Mesenchymal stem cell (in vitro differentiated cells and primary cell): ENCODE results near the gene ZCCHC7.

Experiments used
- DNase-seq: peaks from one replicate; pipeline ENCODE4 v3.0.0-alpha.2; 2013
- H2AFZ ChIP-seq: one replicate; pipeline ENCODE4 v1.6.1; 2013; ENCODE audit warnings: low read depth, mild to moderate bottlenecking, control low read depth, inconsistent platforms, low read length, moderate library complexity
- H2AK5ac ChIP-seq: 2 replicates; pipeline ENCODE4 v1.6.1; 2013; ENCODE audit warnings: low read length, moderate library complexity, mild to moderate bottlenecking, inconsistent platforms; ENCODE audit not compliant: severe bottlenecking
- H2BK120ac ChIP-seq: one replicate; pipeline ENCODE4 v1.6.1; 2013; ENCODE audit warnings: low read depth, mild to moderate bottlenecking, inconsistent platforms, low read length, moderate library complexity
- H2BK12ac ChIP-seq, 2 experiments: one replicate each; pipeline ENCODE4 v1.6.1; 2013; ENCODE audit warnings: inconsistent platforms in 2 of 2, low read length in 2 of 2, mild to moderate bottlenecking in 2 of 2, moderate library complexity in 2 of 2, control low read depth in 1 of 2
- H2BK15ac ChIP-seq: one replicate; pipeline ENCODE4 v1.6.1; 2013; ENCODE audit warnings: mild to moderate bottlenecking, low read depth, inconsistent platforms; ENCODE audit not compliant: poor library complexity, severe bottlenecking
- H2BK5ac ChIP-seq: 2 replicates; pipeline ENCODE4 v1.6.1; 2013; ENCODE audit warnings: low read depth, mild to moderate bottlenecking, low read length, control low read depth, inconsistent platforms; ENCODE audit not compliant: poor library complexity, severe bottlenecking
- H3K14ac ChIP-seq, 2 experiments: one replicate each; pipeline ENCODE4 v1.6.1; 2013; ENCODE audit warnings: inconsistent platforms in 2 of 2, low read length in 2 of 2, control low read depth in 1 of 2, mild to moderate bottlenecking in 1 of 2, moderate library complexity in 1 of 2
- H3K18ac ChIP-seq, 2 experiments: one replicate each; pipeline ENCODE4 v1.6.1; 2013; ENCODE audit warnings: inconsistent platforms in 2 of 2, low read length in 2 of 2, control low read depth in 1 of 2, low read depth in 1 of 2, mild to moderate bottlenecking in 1 of 2
- H3K23ac ChIP-seq, 2 experiments: one replicate each; pipeline ENCODE4 v1.6.1; 2013; ENCODE audit warnings: inconsistent platforms in 2 of 2, low read length in 2 of 2, mild to moderate bottlenecking in 2 of 2, moderate library complexity in 2 of 2, control low read depth in 1 of 2
- H3K27ac ChIP-seq: 2 replicates; pipeline ENCODE4 v1.5.1; 2013; ENCODE audit warnings: mild to moderate bottlenecking, moderate library complexity, low read length, control low read depth, inconsistent platforms; ENCODE audit not compliant: poor library complexity, severe bottlenecking
- H3K27me3 ChIP-seq, 2 experiments: 2 replicates each; pipeline versions ENCODE4 v1.6.1 to v1.7.0; 2013; ENCODE audit warnings: low read length in 2 of 2, mild to moderate bottlenecking in 2 of 2, moderate library complexity in 2 of 2, control low read depth in 1 of 2, inconsistent platforms in 1 of 2; ENCODE audit not compliant: control insufficient read depth in 1 of 2, insufficient read depth in 1 of 2
- H3K36me3 ChIP-seq, 2 experiments: 2 replicates each; pipeline versions ENCODE4 v1.6.1 to v1.7.0; 2013; ENCODE audit warnings: low read length in 2 of 2, control low read depth in 1 of 2, inconsistent platforms in 1 of 2, low read depth in 1 of 2, mild to moderate bottlenecking in 1 of 2; ENCODE audit not compliant: insufficient read depth in 2 of 2, control insufficient read depth in 1 of 2
- H3K4ac ChIP-seq, 2 experiments: one replicate each; pipeline ENCODE4 v1.6.1; 2013; ENCODE audit warnings: inconsistent platforms in 2 of 2, low read length in 2 of 2, mild to moderate bottlenecking in 2 of 2, moderate library complexity in 2 of 2, control low read depth in 1 of 2, low read depth in 1 of 2
- H3K4me1 ChIP-seq: 2 replicates; pipeline ENCODE4 v1.6.1; 2013; ENCODE audit warnings: low read depth, low read length, control low read depth; ENCODE audit not compliant: control insufficient read depth, insufficient read depth
- H3K4me2 ChIP-seq: 2 replicates; pipeline ENCODE4 v1.6.1; 2013; ENCODE audit warnings: low read length, mild to moderate bottlenecking, inconsistent platforms; ENCODE audit not compliant: poor library complexity, severe bottlenecking
- H3K4me3 ChIP-seq, 2 experiments: 2 replicates each; pipeline versions ENCODE4 v1.5.1 to v1.7.0; 2013; ENCODE audit warnings: low read length in 2 of 2, mild to moderate bottlenecking in 2 of 2, control low read depth in 1 of 2, low read depth in 1 of 2; ENCODE audit not compliant: insufficient read depth in 1 of 2
- H3K79me1 ChIP-seq: replicated peaks from 2 replicates; pipeline ENCODE4 v1.6.1; 2013; ENCODE audit warnings: mild to moderate bottlenecking, control low read depth, low read length, inconsistent platforms; ENCODE audit not compliant: poor library complexity, severe bottlenecking
- H3K9ac ChIP-seq: 2 replicates; pipeline ENCODE4 v1.7.0; 2013; ENCODE audit warnings: mild to moderate bottlenecking, low read length, moderate library complexity
- H3K9me3 ChIP-seq: 2 replicates; pipeline ENCODE4 v1.7.0; 2013; ENCODE audit warnings: mild to moderate bottlenecking, low read length; ENCODE audit not compliant: control insufficient read depth
- H4K8ac ChIP-seq: one replicate; pipeline ENCODE4 v1.6.1; 2013; ENCODE audit warnings: inconsistent platforms, mild to moderate bottlenecking, low read length, moderate library complexity
- H4K91ac ChIP-seq: one replicate; pipeline ENCODE4 v1.6.1; 2013; ENCODE audit warnings: mild to moderate bottlenecking, low read length, inconsistent platforms
- WGBS: methylation state at CpG from one replicate; pipeline ENCODE4 v1.1.7; 2013; ENCODE audit warnings: mixed read lengths; 5-methylcytosine and 5-hydroxymethylcytosine counted together

Gene ZCCHC7

DNA sequence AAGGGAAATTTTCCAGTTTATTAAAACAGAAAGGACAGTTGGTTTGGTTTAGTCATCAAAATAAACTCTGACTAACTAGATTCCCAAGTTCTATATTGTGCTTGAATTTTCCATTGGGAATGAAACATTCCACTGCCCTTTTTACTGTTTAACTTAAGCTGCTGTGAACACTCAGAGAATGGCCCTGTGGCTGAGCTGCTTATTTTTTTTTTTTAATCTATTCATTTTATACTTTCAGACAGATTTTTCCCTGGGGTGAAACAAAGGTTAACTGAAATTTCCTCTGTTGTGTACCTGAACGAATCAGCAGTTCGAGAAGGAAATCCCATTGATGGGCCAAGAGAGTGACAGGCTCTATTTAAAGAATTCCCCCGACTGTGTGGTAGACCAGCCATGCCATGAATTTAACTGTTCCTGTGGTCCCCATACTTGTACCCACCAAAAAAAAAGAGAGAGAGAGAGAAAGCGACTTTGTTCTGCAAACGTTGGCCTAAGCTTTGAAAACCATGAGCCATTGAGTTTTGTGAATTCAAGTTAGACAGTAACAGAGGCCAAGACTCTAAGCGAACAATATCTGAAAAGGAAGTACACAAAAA lies 163.5 kb downstream of the ZCCHC7 start:
- Histone ChIP-seq H3K36me3 (no peaks in the 10 kb centered on the region), H3K14ac (no peak overlapping the region), H3K9me3 (no peaks in the 10 kb centered on the region), H3K9ac (peak overlapping the region; percentile 37), H3K18ac (no peak overlapping the region), H3K4me2 (peak overlapping the region; percentile 37), H3K4ac (no peak overlapping the region), H2BK12ac (no peak overlapping the region), H4K91ac (no peak overlapping the region), H2AK5ac (no peak overlapping the region), H2BK5ac (no peak overlapping the region), H3K4me3 (no peak overlapping the region), H4K8ac (no peak overlapping the region), H2AFZ (no peak overlapping the region), H2BK15ac (no peak overlapping the region), H2BK120ac (no peak overlapping the region), H3K4me1 (no peaks in the 10 kb centered on the region), H3K27ac (peak overlapping the region; percentile 79), H3K79me1 (peaks cover 14% of the 10 kb centered on the region), H3K27me3 (no peaks in the 10 kb centered on the region), H3K23ac (no peak overlapping the region)
- WGBS, result 83% methylated on average over 5 of the region's 6 CpGs
- DNase-seq, result peak; percentile 56

DNA sequence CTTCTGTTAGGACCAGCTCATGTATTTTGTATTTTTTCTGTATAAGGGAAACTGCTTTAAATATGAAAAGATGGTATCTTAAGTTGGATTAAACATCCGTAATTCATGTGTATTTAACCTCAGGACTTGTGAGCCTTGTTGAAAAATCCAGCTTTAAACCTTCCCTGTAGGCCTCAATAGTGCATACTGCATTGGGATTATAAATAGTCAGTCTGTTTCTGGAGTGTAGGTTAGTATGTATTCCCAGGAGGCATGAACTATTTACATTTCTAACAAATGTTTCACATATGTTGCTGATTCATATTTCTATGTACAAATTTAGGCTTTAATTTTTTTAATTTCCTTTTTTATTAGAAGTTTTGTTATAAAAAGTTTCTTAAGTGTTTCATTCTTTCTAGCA lies 164.3 kb downstream of the ZCCHC7 start:
- Histone ChIP-seq H3K23ac (no peak overlapping the region), H2AFZ (no peak overlapping the region), H3K4me3 (no peak overlapping the region), H2AK5ac (no peak overlapping the region), H3K18ac (no peak overlapping the region), H3K9ac (no peak overlapping the region), H3K79me1 (peaks cover 14% of the 10 kb centered on the region), H3K14ac (no peak overlapping the region), H2BK12ac (no peak overlapping the region), H2BK5ac (no peak overlapping the region), H3K9me3 (no peaks in the 10 kb centered on the region), H4K91ac (no peak overlapping the region), H3K4me1 (no peaks in the 10 kb centered on the region), H2BK15ac (no peak overlapping the region), H2BK120ac (no peak overlapping the region), H3K27me3 (no peaks in the 10 kb centered on the region), H3K4me2 (no peak overlapping the region), H3K27ac (no peak overlapping the region), H3K36me3 (no peaks in the 10 kb centered on the region), H3K4ac (no peak overlapping the region), H4K8ac (no peak overlapping the region)
- no peak for DNase-seq
- 83% methylated on average over 1 of the region's 1 CpG for WGBS

DNA sequence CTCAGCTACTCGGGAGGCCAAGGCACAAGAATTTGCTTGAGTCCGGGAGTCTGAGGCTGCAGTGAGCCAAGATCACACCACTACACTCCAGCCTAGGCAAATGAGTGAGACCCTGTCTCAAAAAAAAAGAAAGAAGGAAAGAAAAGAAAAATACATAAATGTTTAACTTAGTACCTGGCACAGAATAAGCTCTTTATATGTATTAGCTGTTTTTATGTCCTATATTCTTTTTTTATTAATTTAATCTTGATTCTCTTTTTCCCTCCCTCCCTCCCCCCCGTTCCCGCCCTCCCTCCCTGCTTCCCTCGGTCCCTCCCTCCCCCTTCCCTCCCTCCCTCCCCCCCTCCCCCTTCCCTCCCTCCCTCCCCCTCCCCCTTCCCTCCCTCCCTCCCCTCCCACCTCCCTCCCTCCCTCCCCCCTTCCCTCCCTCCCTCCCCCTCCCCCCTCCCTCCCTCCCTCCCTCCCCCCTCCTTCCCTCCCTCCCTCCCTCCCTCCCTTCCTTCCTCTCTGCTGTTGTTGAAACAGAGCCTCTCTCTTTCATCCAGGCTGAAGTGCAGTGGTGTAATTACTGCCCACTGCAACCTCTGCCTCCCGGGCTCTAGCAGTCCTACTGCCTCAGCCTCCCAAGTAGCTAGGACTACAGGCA lies 166.3 kb downstream of the ZCCHC7 start:
- H2BK15ac ChIP-seq, result no peak overlapping the region
- 100% methylated on average over 1 of the region's 6 CpGs for WGBS

DNA sequence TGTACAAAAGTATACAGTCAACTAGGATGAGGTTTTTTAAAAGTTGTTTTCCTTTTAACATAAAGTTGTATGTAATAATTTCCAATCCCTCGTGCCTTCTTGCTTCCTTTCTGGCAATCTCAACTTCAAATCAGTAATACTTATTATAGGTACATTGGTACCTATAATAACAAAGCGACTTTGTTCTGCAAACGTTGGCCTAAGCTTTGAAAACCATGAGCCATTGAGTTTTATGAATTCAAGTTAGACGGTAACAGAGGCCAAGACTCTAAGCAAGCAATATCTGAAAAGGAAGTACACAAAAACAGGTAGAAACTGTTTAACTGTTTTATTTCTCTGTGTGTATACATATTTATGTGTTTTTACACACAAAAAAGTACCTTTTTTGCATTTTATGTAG lies 166.9 kb downstream of the ZCCHC7 start:
- Histone ChIP-seq H3K27me3 (no peaks in the 10 kb centered on the region), H2BK15ac (no peak overlapping the region), H3K4me1 (peaks cover 2% of the 10 kb centered on the region), H3K27ac (no peak overlapping the region), H4K8ac (no peak overlapping the region), H3K23ac (no peak overlapping the region), H3K4me2 (no peak overlapping the region), H2BK5ac (no peak overlapping the region), H2AFZ (no peak overlapping the region), H3K14ac (no peak overlapping the region), H2BK120ac (no peak overlapping the region), H2AK5ac (no peak overlapping the region), H3K9ac (no peak overlapping the region), H3K9me3 (no peaks in the 10 kb centered on the region), H3K79me1 (peaks cover 14% of the 10 kb centered on the region), H2BK12ac (no peak overlapping the region), H3K18ac (no peak overlapping the region), H3K4me3 (no peak overlapping the region), H3K4ac (no peak overlapping the region), H4K91ac (no peak overlapping the region), H3K36me3 (no peaks in the 10 kb centered on the region)
- no peak for DNase-seq
- WGBS, result no CpG with 5 or more reads among the region's 4 CpGs

More for the DNA sequence above, 166.3 kb downstream of the ZCCHC7 start:
- Histone ChIP-seq H3K23ac (no peak overlapping the region), H2AK5ac (no peak overlapping the region), H3K9me3 (no peaks in the 10 kb centered on the region), H3K4ac (no peak overlapping the region), H4K91ac (no peak overlapping the region), H4K8ac (no peak overlapping the region), H3K9ac (no peak overlapping the region), H3K27ac (no peak overlapping the region), H3K18ac (no peak overlapping the region), H2AFZ (no peak overlapping the region), H2BK5ac (no peak overlapping the region), H3K4me3 (no peak overlapping the region), H2BK120ac (no peak overlapping the region), H3K36me3 (no peaks in the 10 kb centered on the region), H2BK12ac (no peak overlapping the region), H3K4me1 (peaks cover 2% of the 10 kb centered on the region), H3K27me3 (no peaks in the 10 kb centered on the region), H3K4me2 (no peak overlapping the region), H3K14ac (no peak overlapping the region), H3K79me1 (peaks cover 14% of the 10 kb centered on the region)
- no peak for DNase-seq
